Retina (tissue), 1 donor: ENCODE measurements around the gene DUSP9.
"Not testable (repeated sequence)": the region's sequence is repeated elsewhere in the genome, so short reads cannot be mapped to it uniquely, and the experiment has no call there.

Experiments
- DNase-seq: peaks from one replicate; pipeline ENCODE4 v3.0.0-alpha.2; 2016

The DUSP9 gene

DNA sequence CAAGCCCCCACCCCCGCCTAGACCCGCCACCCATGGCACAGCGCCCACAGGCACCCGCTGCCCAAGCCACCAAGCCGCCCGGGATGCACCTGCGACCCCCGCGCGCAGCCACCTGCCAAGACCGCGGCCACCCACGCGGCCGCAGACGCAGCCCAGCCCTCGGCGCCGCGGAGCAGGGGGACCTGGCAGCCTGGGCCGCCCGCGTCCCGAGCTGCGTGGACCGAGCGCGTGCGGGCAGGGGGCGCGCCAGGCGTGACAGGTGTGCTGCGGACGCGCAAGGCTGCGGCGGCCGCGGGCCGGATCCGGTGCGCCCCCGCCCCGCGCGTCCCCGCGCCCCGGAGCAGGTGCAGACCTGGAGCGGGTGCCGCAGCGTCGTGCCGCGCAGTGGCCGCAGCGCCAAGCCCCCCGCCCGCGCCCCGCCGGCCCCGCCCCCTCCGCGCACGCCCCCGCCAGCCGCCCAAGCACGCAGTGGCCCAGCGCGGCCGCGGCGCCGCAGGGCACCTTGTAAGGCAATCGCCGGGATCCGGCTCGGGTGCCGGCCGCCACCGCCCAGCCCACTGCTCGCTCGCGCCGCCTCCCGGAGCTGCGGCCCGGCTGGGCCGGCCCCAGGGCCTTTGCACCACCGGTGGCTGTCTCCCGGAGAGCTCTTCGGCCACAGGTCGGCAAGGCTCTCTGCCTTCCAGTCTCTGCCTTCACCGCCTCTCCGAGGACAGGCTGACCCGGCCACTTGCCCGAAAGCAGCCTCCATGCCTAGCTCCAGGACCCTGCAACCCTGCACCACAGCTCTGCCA, 26.6 kb downstream of the DUSP9 start, which contains the start of gene PNCK:
Gene PNCK (minus strand): TSS at position 386 of the 791 bp plus-strand sequence. CDS start 737 bp downstream, outside the sequence.
- DNase-seq = no peak

DNA sequence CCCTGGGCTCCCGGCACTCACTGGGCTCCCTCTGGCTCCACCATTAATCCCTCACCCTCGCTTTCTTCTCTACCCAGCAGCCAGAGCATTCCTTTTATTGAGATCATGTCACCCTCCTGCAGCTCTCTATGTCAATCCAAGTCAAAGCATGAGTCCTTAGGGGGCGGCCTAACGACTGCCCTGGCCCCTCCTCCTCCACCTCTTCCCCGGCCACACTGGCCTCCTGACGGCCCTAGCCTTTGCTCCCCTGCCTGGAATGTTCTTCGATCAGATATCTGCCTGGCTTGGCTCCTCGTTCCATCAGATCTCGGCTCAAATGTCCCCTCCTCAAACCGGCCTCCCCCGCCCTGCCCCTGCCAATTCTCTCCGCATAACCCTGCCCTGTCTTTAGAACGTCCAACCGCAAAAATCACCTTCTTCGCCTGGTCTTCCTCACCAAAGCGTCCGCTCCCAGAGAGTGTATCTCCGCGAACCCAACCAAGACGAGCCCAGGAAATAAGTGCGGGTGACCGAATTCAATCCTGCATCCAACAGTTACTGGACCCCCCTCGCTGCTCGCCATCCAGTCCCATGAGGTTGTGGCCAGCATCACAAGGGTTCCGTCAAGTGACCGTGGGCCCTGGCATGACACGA, 27.3 kb downstream of the DUSP9 start:
- DNase-seq = no peak

DNA sequence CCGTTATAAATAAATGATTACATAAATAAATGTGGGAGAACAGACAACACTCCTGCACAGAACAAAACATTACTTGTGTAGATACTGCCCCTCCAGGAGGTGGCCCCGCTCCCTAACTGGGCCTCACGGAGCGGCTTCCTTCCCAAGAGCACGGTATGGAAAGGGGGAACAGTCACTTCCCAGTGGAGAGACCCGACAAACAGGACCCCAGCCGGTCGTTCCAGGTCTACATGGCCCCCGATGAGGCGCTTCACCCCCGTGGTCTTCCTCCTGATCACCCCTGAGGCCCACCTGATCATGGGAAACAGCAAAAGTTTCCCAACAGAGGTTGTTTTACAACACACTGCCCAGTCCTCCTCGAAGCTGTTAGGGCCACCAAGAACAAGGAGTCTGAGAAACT, 34.2 kb downstream of the DUSP9 start:
- no peak for DNase-seq

DNA sequence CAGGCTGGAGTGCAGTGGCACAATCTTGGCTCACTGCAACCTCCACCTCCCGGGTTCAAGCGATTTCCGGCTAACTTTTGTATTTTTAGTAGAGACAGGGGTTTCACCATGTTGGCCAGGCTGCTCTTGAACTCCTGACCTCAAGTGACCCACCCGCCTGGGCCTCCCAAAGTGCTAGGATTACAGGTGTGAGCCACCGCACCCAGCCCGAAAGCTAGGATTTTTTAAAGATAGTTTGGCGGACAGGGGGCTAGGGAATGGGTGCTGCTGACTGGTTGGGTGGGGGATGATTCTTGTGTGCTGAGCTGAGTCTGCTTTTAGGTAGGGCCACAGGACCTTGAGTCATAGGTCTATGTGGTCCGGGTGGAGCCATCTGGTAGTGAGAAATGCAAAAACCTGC, 36.5 kb downstream of the DUSP9 start:
- DNase-seq = not testable (repeated sequence)

DNA sequence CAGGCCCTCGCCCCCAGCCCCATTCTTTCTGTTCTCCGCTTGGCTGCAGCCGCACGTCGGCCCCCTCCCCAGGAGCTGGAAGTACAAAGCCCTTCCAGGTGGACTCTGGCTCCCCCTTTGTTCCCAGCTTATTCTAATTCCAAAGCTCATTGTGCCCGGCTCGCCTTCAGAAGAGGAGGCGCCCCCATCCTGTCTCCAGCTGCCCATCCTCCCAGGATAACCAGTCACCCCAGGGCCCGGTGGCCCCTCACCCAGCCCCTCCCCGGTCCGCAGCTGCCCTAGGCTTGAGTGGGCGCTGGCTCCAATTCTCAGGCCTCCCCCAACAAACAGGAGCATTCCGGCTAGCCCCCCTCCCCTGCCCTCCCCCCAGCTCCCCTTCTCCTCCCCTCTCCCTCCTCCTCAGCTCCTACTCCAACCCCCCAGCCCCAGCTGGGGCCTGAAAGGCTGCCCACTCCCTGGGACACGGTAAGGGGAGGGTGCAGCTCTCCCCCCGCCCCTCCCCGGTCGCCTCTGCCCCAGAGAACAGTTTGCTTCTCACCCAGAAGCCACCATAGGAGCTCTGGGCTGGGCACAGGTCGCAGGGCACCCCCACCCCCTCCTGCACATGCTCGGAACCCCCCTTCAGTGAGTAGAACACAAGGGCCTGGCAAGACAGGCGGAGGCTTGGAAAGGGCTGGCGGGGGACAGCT, 37.6 kb downstream of the DUSP9 start:
- peak; percentile 42 for DNase-seq

DNA sequence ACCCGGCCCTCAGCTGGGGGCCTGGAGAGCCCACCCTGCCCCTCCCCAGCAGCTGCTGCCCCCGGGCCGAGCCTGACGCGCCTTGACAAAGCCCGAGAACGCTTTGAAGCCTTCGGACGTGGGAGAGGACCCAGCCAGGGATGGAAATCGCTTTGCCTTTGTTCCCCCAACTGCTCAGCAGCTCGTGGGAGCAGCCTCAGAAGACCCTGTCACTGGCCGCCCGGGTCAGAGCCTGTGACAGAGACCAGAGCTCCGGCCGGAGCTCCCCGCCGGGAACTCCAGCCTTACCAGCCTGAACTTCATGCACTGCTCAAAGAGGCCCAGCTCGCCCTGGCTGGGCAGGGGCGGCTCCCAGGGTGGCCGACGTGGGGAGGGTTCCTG, 38.1 kb downstream of the DUSP9 start:
- peak; percentile 68 for DNase-seq

DNA sequence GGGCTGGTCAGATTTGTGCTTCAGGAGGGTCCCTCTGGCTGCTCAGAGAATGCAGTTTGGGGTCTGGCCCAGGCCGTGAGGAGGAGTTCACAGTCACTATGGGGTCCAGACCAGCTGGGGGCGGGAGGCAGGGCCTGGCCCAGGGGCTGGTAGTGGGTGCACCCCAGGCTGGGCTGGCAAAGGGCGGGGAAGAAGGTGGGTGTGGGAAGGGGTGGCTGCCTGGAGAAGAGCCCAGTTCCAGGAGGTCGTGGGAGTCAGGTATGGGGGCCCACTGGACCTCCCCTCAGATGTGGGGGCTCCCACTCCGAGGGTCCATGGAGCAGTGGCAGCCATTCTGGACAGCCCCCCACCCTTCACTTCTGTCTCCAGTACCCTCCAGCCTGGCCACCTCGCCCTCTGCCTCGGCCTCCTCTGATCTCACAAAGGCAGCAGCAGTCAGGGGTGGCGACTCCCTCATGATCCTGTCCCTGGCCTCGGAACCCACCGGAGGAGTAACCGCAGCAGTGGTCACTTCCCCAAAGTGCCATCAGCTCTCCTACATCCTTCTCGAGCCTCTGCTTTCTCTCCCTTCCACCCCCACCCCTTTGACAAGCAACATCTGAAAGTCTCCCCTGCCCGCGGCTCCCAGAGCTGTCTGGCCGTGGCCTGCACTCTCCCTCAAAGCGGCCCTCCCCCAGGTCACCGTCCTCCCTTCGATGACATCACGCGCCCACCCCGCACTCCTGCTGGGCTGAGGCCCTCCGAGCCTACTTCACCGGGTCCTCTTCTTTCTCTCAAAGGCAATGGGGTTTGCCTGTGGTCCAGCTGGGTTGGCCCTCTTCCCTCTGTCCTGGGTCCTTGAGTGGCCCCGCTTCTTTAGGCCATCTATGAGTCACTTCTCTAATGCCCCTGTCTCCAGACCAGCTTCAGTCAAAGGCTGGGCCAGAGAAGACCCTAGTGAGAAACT, 39.0 kb downstream of the DUSP9 start:
- peak; percentile 50 for DNase-seq

DNA sequence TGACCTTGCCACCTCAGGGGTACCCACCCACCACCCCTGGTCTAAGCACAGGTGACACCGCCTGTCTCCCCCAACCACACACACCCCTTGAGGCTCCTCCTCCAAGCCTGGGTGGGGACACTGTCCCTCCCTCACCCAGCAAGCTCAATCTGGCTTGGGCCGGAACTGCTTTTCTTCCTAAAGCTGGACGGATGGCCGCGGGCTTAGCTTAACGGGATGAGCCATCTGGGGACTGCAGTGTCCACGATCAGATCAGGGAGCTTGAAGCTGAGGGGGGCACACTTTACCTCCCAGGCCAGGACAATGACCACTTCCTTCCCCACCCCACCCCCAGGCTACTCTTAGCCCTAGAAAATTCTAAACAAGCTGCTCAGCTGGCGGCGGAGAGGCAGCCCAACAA, 39.7 kb downstream of the DUSP9 start:
- peak; percentile 46 for DNase-seq

DNA sequence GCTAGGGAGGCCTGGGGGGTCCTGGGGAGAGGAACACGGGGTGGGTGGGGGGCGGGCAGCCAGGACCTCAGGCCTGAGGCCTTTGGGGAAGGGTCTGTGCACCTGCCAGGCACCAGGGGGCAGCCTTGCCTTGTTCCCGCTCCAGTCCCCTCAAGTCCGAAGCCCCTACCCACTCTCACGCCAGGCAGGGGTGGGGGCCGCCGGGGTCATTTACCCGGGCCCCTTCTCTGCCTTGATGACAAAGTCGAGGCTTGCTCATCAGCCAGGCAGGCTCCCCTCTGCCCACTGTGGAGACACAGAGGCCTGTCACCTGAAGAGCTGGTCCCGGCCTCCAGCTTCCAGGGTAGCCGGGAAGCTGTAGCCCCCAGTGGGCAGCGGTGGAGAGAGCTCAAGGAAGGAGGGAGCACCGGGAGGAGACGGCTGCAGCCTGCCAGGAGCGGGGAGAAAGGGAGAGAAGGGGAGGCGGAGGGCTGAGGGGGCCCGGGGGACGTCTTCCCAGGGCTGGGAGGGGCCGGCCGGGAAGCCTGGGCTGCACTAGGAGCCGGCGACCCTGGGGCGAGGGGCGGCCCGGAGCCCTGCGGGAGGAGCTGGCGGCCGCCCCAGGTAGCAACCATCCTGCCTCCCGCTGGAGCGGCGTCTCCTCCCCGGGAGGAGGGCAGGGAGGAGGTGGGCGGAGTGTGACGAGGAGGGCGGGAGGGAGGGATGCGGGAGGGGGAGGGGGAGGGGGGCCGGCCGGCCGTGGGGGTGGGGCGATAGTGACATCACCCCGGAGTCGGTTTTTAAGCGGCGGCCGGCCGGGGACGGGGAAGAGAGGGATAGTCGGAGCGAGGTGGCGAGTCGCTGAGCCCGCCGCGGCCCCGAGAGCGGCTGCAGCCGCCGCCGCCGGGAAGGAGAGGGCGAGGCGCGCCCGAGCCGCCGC, 40.4 kb downstream of the DUSP9 start, which contains the start of gene SLC6A8:
Gene SLC6A8 (plus strand): TSS at position 806 of the 919 bp plus-strand sequence. CDS start 649 bp downstream, outside the sequence.
- DNase-seq = peak; percentile 83

DNA sequence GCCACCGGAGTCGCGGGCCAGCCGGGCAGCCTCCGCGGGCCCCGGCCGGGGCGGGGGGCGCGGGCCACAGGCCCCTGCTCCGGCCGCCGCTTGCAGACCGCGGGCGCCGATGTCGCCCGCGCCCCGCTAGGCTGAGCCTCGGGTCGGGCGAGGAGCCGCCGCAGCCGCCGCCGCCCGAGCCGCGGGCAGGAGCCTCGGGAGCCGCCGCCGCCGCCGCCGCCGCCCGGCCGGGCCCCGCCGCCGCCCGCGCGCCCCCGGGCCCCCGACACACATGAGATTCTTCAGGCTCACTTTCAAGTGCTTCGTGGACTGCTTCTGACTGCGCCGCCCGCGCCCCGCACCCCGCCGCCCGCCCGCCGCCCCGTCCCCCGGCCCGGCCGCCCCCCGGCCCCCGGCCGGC, 41.1 kb downstream of the DUSP9 start:
- DNase-seq = no peak

DNA sequence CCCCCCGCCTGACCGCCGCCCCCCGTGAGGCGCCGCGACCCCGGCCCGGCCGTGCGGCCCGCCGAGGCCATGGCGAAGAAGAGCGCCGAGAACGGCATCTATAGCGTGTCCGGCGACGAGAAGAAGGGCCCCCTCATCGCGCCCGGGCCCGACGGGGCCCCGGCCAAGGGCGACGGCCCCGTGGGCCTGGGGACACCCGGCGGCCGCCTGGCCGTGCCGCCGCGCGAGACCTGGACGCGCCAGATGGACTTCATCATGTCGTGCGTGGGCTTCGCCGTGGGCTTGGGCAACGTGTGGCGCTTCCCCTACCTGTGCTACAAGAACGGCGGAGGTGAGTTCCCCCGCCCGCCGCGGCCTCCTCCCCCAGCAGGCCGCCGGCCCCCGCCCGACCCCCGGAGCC, 41.5 kb downstream of the DUSP9 start:
- no peak for DNase-seq

DNA sequence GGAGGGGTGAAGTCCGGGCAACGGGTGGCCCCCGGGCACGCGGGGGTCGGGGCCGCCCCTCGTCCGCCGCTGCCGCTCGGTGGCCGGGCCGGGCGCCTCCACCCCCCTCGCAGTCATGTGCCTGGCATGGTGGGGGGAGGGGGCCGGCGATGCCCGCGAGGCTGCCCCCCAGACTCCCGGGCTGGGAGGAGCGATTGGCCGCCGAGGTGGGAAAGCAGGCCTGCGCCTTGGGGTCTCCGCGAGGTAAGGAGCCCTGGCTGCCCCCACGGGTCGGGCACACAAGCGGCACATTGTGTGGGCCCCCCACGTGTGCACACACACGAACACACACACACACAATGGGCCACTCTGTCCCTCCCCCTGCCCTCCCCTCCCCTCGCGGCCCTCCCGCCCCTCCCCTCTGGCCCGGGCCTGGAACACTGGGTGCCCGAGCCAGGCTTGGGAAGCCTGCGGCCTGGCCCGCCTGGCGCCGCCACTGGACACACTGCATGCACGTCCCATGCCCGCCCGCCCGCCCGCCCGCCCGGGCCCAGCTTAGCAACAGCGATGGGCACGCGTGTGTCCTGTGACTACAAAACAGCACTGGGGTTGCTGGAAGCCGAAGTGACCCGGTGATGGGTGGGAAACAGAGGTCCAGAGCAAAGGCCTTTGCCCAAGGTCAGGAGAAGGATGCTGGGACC, 42.0 kb downstream of the DUSP9 start:
- DNase-seq = no peak

DNA sequence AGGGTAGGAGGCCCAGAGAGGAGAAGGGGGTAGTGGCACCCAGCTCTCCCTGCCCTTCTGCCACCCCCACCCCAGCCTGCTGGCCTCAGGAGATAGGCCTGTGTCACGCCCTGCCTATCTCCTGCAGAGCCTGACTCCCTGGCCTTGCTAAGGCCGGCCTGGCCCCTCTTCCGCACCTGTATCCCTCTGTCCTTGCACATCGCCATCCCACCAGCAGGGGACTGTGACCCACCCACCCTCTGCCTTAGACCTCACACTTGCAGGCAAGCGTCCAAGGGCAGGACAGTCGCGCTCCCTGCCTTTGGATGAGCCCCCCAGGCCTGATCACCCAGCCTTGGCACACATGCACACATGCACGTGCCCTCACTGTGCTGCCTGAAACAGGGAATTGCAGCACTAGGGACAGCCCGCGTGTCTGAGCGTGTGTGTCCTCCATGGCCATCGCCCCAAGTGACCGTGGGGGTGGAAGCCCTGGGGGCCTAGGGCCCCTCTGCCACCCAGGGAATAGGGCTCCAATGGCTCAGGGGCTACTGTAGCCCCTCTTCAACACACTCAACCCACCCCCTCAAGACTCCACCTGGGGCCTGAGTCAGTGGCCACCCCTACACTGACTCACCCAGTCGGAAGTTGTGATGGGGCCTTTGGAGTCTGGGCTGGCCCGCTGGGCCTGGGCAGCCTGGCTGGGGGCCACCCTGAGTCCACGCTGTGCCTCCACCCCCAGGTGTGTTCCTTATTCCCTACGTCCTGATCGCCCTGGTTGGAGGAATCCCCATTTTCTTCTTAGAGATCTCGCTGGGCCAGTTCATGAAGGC, 42.9 kb downstream of the DUSP9 start:
- DNase-seq = no peak

DNA sequence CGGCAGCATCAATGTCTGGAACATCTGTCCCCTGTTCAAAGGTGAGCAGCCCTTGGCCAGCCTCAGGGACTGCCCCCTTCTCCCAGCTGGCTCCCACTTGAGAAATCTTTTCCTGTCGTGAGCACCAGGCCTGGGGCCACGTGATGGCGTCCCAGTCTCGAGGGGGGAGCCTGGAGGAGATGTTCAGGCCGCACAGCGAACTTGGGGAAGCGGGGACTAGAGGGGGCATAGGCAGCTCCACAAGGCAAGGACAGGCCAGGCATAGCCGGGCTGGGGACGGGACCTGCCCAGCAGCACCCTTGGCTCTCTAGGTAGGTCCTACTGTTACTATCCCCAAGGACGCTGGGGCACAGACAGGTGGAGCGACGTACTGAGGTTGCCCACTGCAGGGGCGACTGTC, 43.5 kb downstream of the DUSP9 start:
- DNase-seq = no peak

DNA sequence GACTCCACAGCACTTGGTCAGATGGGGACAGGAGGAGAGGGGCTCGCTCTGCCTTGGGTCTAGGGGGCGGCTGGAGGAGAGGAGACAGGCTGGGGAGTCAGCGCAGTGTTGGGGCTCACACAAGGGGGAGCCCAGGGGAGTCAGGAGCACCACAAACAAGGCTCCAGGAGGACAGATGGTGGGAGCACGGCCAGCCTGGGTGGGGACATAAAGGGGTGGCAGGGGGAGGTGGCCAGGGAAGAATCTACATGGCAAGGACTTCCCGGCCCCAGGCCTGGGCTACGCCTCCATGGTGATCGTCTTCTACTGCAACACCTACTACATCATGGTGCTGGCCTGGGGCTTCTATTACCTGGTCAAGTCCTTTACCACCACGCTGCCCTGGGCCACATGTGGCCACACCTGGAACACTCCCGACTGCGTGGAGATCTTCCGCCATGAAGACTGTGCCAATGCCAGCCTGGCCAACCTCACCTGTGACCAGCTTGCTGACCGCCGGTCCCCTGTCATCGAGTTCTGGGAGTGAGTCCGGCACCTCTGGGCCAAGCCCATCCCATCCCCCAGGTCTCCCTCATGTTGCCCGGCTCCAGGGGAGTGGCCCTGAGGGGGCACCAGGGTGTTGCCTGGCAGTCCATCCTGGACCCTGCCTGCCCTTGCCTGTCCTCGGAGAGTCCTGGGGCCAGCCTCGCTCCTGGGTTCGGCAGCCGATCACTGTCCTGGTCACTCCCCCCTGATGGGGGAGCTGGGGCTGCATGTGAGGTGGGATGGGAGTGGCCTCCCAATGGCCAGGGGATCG, 44.2 kb downstream of the DUSP9 start:
- DNase-seq = not testable (repeated sequence)

DNA sequence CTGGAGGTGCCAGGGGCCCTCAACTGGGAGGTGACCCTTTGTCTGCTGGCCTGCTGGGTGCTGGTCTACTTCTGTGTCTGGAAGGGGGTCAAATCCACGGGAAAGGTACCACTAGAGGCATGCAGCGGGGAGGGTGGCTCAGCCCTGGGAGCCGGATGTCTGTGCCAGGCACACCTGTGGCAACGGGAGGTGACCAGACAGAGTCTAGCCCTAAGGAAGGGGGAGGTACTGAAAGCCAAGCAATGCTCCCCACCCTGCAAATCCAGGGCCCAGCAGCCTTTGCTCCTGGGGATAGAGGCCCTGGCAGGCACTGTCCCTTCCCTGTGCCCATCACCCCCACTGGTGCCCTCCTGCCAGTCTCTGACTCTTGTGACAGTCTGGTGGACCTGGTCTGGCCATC, 45.0 kb downstream of the DUSP9 start:
- DNase-seq = no peak

DNA sequence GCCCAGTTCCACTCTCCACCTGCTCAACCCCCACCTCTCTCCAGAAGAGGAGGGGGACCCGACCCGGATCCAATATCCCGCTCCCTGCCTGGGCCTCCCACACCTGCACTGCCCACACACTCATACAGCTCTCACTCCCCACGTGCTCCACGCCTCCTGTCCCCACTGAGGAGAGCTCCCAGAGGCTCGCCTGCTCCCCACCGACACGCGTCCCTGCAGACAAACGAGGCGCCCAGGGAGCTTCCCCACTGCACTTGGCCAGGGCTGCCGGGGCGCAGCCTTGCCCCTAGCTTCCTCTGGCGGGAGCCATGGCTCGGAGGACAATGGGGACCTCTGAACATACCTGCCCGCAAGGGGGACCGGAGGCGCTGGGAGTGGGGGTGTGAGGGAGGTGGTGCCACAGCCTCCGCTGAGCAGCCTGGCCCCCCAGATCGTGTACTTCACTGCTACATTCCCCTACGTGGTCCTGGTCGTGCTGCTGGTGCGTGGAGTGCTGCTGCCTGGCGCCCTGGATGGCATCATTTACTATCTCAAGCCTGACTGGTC, 45.7 kb downstream of the DUSP9 start:
- DNase-seq = no peak

DNA sequence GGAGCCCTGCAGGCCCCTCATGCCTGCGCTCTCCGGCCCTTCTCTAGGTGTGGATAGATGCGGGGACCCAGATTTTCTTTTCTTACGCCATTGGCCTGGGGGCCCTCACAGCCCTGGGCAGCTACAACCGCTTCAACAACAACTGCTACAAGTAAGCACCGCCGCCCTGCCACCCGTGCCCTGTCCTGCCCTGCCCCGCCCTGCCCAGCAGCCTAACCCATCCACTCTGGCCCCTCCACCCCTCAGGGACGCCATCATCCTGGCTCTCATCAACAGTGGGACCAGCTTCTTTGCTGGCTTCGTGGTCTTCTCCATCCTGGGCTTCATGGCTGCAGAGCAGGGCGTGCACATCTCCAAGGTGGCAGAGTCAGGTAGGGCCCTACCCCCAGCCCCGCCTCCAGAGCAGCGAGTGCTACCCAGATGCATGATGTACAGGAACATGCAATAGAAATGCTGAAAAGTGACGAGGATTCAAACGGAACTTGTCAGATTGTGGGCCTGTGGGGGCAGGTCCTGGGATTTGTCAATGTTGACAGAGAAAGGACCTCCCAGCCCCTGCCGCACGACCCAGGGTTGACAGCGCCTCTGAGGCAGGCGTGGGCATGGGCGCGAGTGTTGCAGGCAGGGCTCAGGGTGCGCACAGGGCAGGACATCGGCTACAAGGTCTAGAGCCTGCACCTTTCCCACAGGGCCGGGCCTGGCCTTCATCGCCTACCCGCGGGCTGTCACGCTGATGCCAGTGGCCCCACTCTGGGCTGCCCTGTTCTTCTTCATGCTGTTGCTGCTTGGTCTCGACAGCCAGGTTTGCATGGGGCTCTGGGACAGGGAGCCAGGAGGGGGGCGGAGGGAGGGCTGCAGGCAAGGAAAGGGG, 46.4 kb downstream of the DUSP9 start:
- no peak for DNase-seq
